GM12801 (cell line): Measurements from ENCODE around the gene ABCB6.

Source experiments
- CTCF ChIP-seq: IDR thresholded peaks from one replicate; pipeline ENCODE4 v1.5.1; 2011; ENCODE audit warnings: control low read depth; ENCODE audit not compliant: insufficient read length; ENCODE audit errors: extremely low read depth

The ABCB6 gene

GRCh38 chr2:219165058-219165911 lies 53.5 kb downstream of the ABCB6 start:
- no peak for TF ChIP-seq CTCF

GRCh38 chr2:219163156-219163555 lies 55.6 kb downstream of the ABCB6 start:
- no peak for TF ChIP-seq CTCF

GRCh38 chr2:219161097-219161496 lies 57.7 kb downstream of the ABCB6 start:
- TF ChIP-seq CTCF: no peak

- no peak for TF ChIP-seq CTCF
Observed at GRCh38 chr2:219160186-219161017, 58.4 kb downstream of the ABCB6 start, which contains the start of gene NHEJ1. NHEJ1 (minus strand) TSS chr2:219160815; CDS start chr2:219158362, 2,453 bp downstream.
